Erythroblast (primary cell): ENCODE results near the gene UBE2D2.
"Not testable (repeated sequence)": the region's sequence is repeated elsewhere in the genome, so short reads cannot be mapped to it uniquely, and the experiment has no call there.

Experiments
- GATA1 ChIP-seq: IDR thresholded peaks from 2 replicates; pipeline ENCODE4 v1.6.1; 2011; ENCODE audit warnings: low read depth, mild to moderate bottlenecking, control low read depth, low read length, moderate library complexity
- POLR2A ChIP-seq: IDR thresholded peaks from 2 replicates; pipeline ENCODE4 v1.6.1; 2011; ENCODE audit warnings: mild to moderate bottlenecking, low read length

DNA sequence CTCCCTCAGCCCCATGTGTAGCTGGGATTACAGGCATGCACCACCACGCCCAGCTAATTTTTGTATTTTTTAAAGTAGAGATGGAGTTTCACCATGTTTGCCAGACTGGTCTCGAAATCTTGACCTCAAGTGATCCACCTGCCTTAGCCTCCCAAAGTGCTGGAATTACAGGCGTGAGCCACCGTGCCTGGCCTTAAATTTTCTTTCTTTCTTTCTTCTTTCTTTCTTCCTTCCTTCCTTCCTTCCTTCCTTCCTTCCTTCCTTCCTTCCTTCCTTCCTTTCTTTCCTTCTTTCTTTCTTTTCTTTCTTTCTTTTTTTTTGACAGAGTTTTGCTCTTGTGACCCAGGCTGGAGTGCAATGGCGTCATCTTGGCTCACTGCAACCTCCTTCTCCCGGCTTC, 14.5 kb upstream of the UBE2D2 start:
- TF ChIP-seq POLR2A, GATA1: not testable (repeated sequence)
